Stimulated activated CD8-positive, alpha-beta memory T cell treated with anti-CD3 and anti-CD28 coated beads, Interleukin-7, amount 100 ng/mL, for 24 hours (primary cell): Measurements from ENCODE around the gene SMIM35.

Experiments used
- DNase-seq: peaks from one replicate; pipeline ENCODE4 v3.0.0-alpha.2; 2020; ENCODE audit warnings: low read depth

Gene SMIM35

GRCh38 chr11:118057251-118058145 is 29.3 kb downstream of the SMIM35 start:
- no peak for DNase-seq

- no peak for DNase-seq
Measured at GRCh38 chr11:118056806-118057205, 30.0 kb downstream of the SMIM35 start.

- DNase-seq: no peak
Measured at GRCh38 chr11:118055966-118056365, 30.8 kb downstream of the SMIM35 start.

- DNase-seq: no peak
Measured at GRCh38 chr11:118054712-118055640, 31.8 kb downstream of the SMIM35 start.

GRCh38 chr11:118052581-118053206 is 34.1 kb downstream of the SMIM35 start:
- DNase-seq: no peak

- peak; percentile 10 for DNase-seq
Measured at GRCh38 chr11:118051611-118052461, 34.9 kb downstream of the SMIM35 start.

GRCh38 chr11:118051136-118051610 is 35.6 kb downstream of the SMIM35 start:
- no peak for DNase-seq

- no peak for DNase-seq
Measured at GRCh38 chr11:118050208-118050891, 36.4 kb downstream of the SMIM35 start.

- no peak for DNase-seq
Measured at GRCh38 chr11:118049771-118050170, 37.0 kb downstream of the SMIM35 start.

GRCh38 chr11:118048472-118049370 is 38.0 kb downstream of the SMIM35 start:
- DNase-seq: no peak

- DNase-seq: no peak
Measured at GRCh38 chr11:118047749-118048148, 39.0 kb downstream of the SMIM35 start.

- DNase-seq: no peak
Measured at GRCh38 chr11:118046964-118047700, 39.6 kb downstream of the SMIM35 start.

- DNase-seq: no peak
Measured at GRCh38 chr11:118046051-118046963, 40.5 kb downstream of the SMIM35 start.

GRCh38 chr11:118045191-118045590 is 41.6 kb downstream of the SMIM35 start:
- DNase-seq: no peak

GRCh38 chr11:118042796-118043195 is 44.0 kb downstream of the SMIM35 start:
- DNase-seq: no peak

GRCh38 chr11:118042141-118042540 is 44.6 kb downstream of the SMIM35 start:
- no peak for DNase-seq

- DNase-seq: no peak
Measured at GRCh38 chr11:118033443-118033842, 53.3 kb downstream of the SMIM35 start.

- DNase-seq: no peak
Measured at GRCh38 chr11:118028626-118029025, 58.1 kb downstream of the SMIM35 start.
